GM21367 (cell line): ENCODE results near the gene ACTL6B.

Source experiments
- ATAC-seq: cut with Tn5 transposase; IDR thresholded peaks from one replicate; pipeline ENCODE4 v1.9.1; 2021; ENCODE audit not compliant: unreplicated experiment

The ACTL6B gene

GRCh38 chr7:100683659-100684533, 27.6 kb upstream of the ACTL6B start:
- no peak for ATAC-seq

GRCh38 chr7:100682991-100683658, 26.9 kb upstream of the ACTL6B start:
- ATAC-seq = no peak

GRCh38 chr7:100682228-100682741, 26.0 kb upstream of the ACTL6B start:
- ATAC-seq = no peak

- no peak for ATAC-seq
Measured at GRCh38 chr7:100681491-100682227, 25.4 kb upstream of the ACTL6B start.

- no peak for ATAC-seq
Measured at GRCh38 chr7:100680576-100681271, 24.5 kb upstream of the ACTL6B start.

- ATAC-seq = no peak
Measured at GRCh38 chr7:100679927-100680575, 23.8 kb upstream of the ACTL6B start.

- no peak for ATAC-seq
Measured at GRCh38 chr7:100679129-100679926, 23.1 kb upstream of the ACTL6B start.

- ATAC-seq = no peak
Measured at GRCh38 chr7:100678291-100678984, 22.2 kb upstream of the ACTL6B start.

- no peak for ATAC-seq
Measured at GRCh38 chr7:100677308-100678267, 21.3 kb upstream of the ACTL6B start.

GRCh38 chr7:100676501-100677306, 20.5 kb upstream of the ACTL6B start:
- ATAC-seq = no peak

- no peak for ATAC-seq
Measured at GRCh38 chr7:100675581-100676350, 19.5 kb upstream of the ACTL6B start.

GRCh38 chr7:100675105-100675451, 18.8 kb upstream of the ACTL6B start:
- ATAC-seq = no peak

GRCh38 chr7:100674411-100675104, 18.3 kb upstream of the ACTL6B start:
- no peak for ATAC-seq

- ATAC-seq = no peak
Measured at GRCh38 chr7:100673942-100674410, 17.7 kb upstream of the ACTL6B start.

GRCh38 chr7:100673302-100673941, 17.2 kb upstream of the ACTL6B start, which contains the start of gene GNB2:
Gene GNB2 (plus strand): TSS chr7:100673740. CDS start chr7:100676266, 2,526 bp downstream.
- ATAC-seq = peak; percentile 36
